ENCODE measurements around the gene CST8. TPM values are rescaled to one million over a fixed set of nuclear protein-coding genes. Genes with fewer than 3 reads are reported as not detected.

The CST8 gene
- total and polyA plus RNA-seq, 2 of the 4 experiments (the other 2 are of a cell fraction), result not detected

DNA sequence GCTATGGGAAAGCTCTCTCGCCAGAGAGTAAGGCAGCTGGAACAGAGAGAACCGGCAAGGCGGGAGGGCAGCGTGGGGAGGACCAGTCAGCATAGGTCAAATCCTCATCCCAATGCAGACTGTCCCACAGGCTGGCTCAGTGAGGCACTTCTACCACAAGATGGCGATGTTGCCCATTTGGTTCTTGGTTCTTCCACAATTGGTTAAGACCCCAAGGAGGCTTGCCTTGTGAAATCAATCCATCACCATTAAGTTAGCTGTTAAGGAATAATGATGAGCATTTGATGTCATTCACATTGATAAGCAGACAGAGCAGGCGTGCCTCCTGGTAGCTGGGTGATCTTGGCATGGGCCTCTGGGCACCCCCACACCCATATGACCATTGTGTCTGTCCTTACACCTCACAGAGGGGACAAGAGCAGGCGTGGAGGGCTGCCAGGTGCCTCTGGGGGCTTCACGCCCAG, 49.0 kb upstream of the CST8 start:
- CTCF ChIA-PET, result interaction anchor here (0.6 to 2.1 kb wide), 8 partner anchors 8 to 179 kb away, joined by 3 to 16 read pairs (median 3); no protein-coding TSS in a partner anchor

More for the DNA sequence above, 49.0 kb upstream of the CST8 start:
- Histone ChIP-seq H3K36me3 (ENCODE audit: control insufficient read depth, insufficient read depth, low read length) (no peaks in the 10 kb centered on the region), H3K4me1 (ENCODE audit: control insufficient read depth, insufficient read depth, low read length) (0 out of 2 replicates have a peak, but pooled peaks cover 3% of the 10 kb centered on the region), H3K14ac (replicated peaks; ENCODE audit: low read depth, low read length) (no peak overlapping the region), H2BK5ac (ENCODE audit: low read depth, low read length, poor library complexity, severe bottlenecking) (no peak overlapping the region), H3K4ac (ENCODE audit: low read depth, low read length) (no peak overlapping the region), H3K56ac (ENCODE audit: extremely low read depth, insufficient read depth, low read length) (no peak overlapping the region), H3K79me1 (ENCODE audit: low read depth in 1 of 2, low read length in 2 of 2) (no peaks in the 10 kb centered on the region), H2AK5ac (ENCODE audit: low read depth, low read length) (no peak overlapping the region), H3K9me1 (ENCODE audit: insufficient read depth, low read length) (peaks cover 6% of the 10 kb centered on the region; the same call in 1 of the 2 replicates), H3K4me3 (ENCODE audit: insufficient read depth, low read depth, low read length) (no peak overlapping the region), H3K4me2 (ENCODE audit: low read depth, low read length) (no peak overlapping the region), H2BK120ac (ENCODE audit: low read depth, low read length) (no peak overlapping the region), H3K23ac (ENCODE audit: low read depth, low read length) (no peak overlapping the region), H2BK15ac (ENCODE audit: low read depth, low read length) (no peak overlapping the region), H3K9ac (ENCODE audit: low read depth, low read length) (no peak overlapping the region), H3K27ac (ENCODE audit: insufficient read depth, low read length) (no peak overlapping the region), H4K91ac (ENCODE audit: insufficient read depth, low read depth, low read length) (no peak overlapping the region), H3K27me3 (ENCODE audit: control insufficient read depth, insufficient read depth, low read length) (peaks cover 3% of the 10 kb centered on the region; the same call in 1 of the 2 replicates), H3K9me3 (ENCODE audit: control insufficient read depth, insufficient read depth, low read length) (no peaks in the 10 kb centered on the region), H4K8ac (ENCODE audit: low read depth in 2 of 2, low read length in 2 of 2) (no peak overlapping the region), H4K20me1 (ENCODE audit: insufficient read depth, low read length) (no peaks in the 10 kb centered on the region), H2AK9ac (replicated peaks; ENCODE audit: low read depth, low read length, poor library complexity) (peak overlapping the region; percentile 68), H4K5ac (ENCODE audit: low read depth, low read length) (no peak overlapping the region), H3K18ac (ENCODE audit: low read depth, low read length) (no peak overlapping the region), H2BK20ac (ENCODE audit: low read depth, low read length) (no peak overlapping the region), H2AFZ (replicated peaks; ENCODE audit: low read length, poor library complexity) (peak overlapping the region; percentile 39)
- dilution Hi-C loops (cut with HindIII; ENCODE audit: low sequenced_read_pairs, unreplicated experiment) (no loop called here), in situ Hi-C loops (cut with MboI; ENCODE audit: low sequenced_read_pairs) (loop anchor here (10.0 kb wide), 1 partner anchor 163 kb away; the partner anchor contains the start of gene CST9), intact Hi-C loops (cut with micrococcal nuclease) (loop anchor here (1.0 to 5.0 kb wide), 2 partner anchors 164 to 225 kb away; no protein-coding TSS in a partner anchor)
- TF ChIP-seq SMC3 (IDR thresholded peaks at IDR 0.05; ENCODE audit: low read depth, low read length) (peak; percentile 66), CTCF (conservative IDR thresholded peaks at IDR 0.05; ENCODE audit: low read depth, low read length) (peak; percentile 85), RAD21 (IDR thresholded peaks at IDR 0.05; ENCODE audit: low read length) (peak; percentile 78), POLR2A (IDR thresholded peaks at IDR 0.05; ENCODE audit: low read depth, low read length) (no peak), CEBPB (IDR thresholded peaks at IDR 0.05; ENCODE audit: low read depth, low read length) (peak; percentile 34; the same call in 1 of the 2 replicates), BHLHE40 (IDR thresholded peaks at IDR 0.05; ENCODE audit: low read depth, low read length) (no peak), CHD1 (IDR thresholded peaks at IDR 0.05; ENCODE audit: low read depth, low read length) (no peak), RFX5 (IDR thresholded peaks at IDR 0.05; ENCODE audit: low read depth, low read length) (no peak), NFE2L2 (IDR thresholded peaks at IDR 0.05; ENCODE audit: low read depth, low read length) (no peak)
- ATAC-seq (ENCODE audit: low read depth) (peak; percentile 85), DNase-seq (peak; percentile 72)
- WGBS, 2 experiments (ENCODE audit: extremely low coverage in 2 of 2, insufficient read length in 1 of 2), result 53% methylated on average over 2 of the region's 8 CpGs; no CpG with 5 or more reads in 1 of the 2 experiments
- BruUV-seq (replicated peaks), result no TSS peak
- POLR2A ChIA-PET (ENCODE audit: unreplicated experiment), result no interaction called here
